HK-2 (cell line): Measurements from ENCODE around the gene ITPRID1.
"Not testable (repeated sequence)": the region's sequence is repeated elsewhere in the genome, so short reads cannot be mapped to it uniquely, and the experiment has no call there.

Experiments
- DNase-seq: peaks from one replicate; pipeline ENCODE4 v3.0.0-alpha.2; 2018; ENCODE audit not compliant: unreplicated experiment

The ITPRID1 gene

DNA sequence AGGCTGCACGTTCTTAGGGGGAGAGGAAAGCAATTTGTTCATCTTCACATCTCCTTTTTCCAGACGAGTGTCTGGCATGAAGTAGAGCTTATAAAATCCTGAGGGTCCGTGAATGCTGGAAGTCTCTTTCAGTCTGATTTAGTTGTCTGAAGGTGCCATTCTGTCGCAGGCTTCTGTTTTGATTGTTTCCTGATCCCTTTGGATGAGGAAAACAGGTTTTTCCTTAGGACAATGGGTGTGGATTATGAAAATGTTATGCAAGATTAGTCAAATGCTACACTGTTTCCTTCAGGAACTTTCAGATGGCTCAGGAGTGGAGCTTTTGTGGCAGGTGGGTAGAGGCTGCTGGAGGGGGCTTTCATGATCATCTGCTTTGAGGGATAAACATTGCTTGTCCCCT is at the start of gene ITPRID1:
ITPRID1 (plus strand) TSS at position 301 of the 400 bp plus-strand sequence. CDS start 38,935 bp downstream, outside the sequence.
- no peak for DNase-seq

DNA sequence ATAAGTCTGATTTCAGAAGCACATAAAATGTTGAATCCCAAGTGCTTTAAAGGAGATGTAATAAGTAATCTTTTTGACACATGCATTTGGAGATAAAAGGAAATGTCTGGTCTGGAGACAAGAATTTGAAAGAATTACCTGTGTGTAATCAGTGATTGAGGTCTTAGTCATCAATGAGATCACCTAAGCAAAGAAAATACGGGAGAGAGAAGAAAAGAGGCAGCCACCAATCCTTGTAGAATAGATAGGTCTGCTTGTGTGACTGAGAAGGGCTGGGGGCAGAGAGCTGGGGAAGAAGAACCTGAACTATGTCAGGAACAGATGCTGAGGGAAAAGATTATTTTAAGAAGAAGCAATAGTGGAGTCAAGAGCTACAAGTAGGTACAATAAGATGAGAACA is 49.3 kb upstream of the ITPRID1 start:
- DNase-seq = no peak

DNA sequence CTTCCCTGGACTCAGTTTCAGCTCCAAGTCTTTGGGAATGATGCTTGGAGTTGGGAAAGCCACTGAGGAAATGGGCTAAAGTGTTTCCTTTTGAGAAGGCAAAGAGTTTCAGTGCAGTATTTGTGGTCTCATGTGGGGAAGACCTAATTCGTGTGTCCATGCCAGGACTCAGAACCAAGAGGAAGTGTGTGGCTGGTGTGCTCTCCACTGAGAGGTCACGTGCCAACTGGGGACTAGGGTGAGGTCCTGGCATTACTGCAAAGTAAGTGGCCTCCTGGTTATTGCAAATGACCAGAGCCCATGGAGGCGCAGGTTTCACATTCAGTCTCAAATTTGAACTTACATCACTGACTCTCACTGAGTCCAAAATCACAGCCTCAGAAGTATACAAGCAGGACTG is 48.6 kb upstream of the ITPRID1 start:
- DNase-seq = no peak

DNA sequence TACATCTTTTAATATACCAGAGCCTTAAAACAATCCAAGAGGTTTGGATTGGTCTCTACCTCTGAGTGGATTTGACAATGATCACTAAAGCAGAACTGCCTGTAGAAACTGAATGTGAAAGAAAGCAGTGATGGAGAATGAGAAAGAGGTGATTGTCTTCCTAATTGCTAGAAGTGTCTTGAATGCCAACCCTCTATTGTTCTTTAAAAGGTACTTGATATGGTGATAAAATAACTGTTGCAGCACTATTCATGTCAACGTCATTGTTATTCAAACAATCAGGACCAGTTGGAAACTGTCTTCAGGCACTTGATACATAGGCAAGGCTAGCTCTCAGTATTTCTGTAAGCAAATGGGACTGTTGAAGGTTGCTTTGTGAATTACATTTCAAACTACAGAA is 47.9 kb upstream of the ITPRID1 start:
- DNase-seq = no peak

DNA sequence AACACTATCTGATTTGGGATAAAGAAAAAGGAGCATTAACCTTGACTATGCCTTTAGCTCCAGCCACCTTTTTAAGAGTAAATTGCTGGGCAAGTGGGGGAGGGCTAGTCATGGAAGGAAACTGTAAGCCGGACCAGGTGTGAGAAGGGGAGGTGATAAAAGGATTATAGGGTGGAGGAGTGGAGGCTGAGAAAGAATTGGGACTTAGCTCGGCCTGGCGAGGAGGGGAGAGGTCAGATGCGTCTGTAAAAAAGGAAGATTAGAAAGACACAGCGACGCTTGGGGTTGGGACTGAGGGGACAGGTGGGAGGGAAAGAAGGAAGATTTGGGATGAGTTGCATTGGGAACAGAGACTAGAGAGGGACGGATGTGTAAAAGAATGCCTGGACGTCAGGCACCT is 43.0 kb upstream of the ITPRID1 start:
- not testable (repeated sequence) for DNase-seq

DNA sequence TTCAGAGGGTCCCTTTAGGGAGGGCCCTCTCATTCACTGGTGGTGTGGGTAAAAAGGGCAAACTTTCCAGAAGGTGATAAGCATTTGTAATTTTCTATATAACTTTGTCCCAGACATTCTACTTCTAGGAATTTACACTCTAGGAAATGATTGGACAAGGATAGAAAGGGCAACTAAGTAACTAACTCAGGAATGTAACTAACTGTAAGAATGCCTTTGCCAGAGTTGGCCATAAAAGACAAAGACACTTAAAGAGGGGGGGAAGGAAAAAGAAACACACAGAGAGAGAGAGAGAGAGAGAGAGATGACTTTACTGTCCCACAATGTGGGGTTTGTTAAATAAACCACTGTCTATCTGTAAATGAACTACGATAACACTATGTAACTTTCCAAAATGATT is 38.5 kb upstream of the ITPRID1 start:
- no peak for DNase-seq

DNA sequence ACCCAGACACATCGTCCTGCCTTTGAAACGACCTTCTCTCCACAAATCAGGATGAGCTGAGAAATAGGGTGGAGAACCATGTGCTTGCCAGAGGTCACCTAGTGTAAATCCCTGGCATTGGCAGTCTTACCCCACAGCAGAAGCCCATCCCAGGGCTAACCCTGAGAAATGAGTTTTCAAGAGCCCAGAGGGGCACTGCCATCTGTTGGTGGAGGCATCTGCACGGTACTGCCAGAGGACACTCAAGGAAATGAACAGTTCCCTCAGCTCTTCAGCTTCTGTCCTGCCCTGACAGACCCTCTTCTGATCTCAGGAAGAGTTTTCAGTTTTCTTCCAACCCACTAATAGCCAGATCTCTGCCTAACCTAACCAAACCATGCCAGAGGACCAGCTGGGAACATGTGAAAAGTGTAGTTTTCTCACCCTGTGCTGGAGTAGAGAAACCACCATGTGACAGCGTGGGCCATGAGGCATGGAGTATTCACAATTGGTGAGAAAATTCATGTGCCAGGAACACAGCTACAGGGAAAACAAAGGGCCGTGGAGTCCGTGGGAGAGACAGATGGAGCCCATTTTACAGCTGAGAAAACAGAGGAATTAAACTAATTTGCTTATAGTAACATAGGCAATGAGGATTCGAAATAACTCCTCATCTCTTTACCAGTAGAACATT is 37.7 kb upstream of the ITPRID1 start:
- no peak for DNase-seq

DNA sequence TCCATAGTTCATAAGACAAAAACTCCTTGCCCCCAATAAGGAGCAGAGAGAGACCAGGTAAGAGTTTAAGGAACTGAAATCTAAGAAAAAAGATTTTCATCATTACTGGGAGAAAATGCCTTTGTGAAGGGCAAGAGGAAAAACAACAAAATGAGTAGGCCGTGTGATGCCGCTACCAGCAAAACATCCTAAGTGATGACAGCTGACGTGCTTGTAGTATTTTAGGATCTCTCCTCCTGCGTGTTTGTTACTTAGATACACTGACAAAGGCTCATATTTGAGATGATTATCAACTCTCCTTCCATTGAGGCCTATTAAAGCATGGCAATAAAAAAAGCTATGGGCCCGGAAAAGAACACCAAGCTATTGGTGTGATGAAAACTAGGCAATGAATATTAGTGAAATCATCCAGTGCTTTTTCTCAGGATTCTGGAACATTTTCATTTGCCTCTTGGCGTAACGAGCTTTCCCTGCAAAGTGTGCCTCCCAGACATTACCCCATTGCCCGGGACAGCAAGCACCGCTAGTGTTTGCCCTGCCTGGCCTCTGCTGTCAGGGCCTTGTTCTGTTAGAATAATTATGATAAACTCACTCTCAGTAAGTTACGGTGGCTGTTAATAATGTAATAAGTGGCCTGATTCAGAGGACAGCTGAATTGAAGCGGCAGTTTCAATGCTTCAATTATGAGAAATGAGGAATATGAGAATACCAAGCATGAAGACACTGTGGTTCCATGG is 36.8 kb upstream of the ITPRID1 start:
- DNase-seq = no peak

DNA sequence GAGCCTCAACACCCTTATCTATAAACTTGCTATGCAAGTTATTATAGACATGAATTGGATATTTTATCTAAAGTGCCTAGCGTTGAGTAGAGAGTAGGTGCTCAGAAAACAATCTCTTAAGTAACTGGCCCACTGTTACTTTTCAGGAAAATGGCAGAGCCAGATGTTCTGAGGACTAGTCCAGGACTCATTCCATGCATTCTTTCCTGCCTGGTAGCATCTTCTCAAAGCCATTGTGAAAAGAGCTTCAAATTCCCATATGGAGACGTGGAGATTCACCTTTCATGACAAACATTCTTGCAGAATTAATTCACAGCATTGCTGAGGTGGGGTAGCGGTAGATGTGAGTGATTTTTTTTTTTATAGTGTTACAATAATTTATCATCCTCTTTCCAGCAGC is 35.9 kb upstream of the ITPRID1 start:
- no peak for DNase-seq

DNA sequence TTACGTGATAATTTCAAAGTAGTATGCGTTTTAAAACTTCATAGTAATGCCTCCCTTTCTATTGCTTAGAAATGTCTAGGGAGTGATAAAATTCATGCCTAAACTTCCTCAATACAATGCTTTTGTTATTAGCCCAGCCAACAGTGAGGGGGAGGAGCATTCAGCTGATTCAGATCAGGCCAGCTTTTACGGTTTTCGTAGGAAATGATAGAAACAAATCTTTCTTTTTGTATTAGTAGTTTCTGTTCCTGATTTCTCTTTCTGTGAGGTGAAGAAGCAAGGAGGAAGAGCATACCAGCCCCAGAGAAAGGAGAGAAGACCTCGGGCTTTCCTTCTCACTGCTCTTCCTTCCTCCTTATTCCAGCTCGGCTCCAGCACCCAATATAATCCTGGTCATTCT is 35.2 kb upstream of the ITPRID1 start:
- DNase-seq = no peak

DNA sequence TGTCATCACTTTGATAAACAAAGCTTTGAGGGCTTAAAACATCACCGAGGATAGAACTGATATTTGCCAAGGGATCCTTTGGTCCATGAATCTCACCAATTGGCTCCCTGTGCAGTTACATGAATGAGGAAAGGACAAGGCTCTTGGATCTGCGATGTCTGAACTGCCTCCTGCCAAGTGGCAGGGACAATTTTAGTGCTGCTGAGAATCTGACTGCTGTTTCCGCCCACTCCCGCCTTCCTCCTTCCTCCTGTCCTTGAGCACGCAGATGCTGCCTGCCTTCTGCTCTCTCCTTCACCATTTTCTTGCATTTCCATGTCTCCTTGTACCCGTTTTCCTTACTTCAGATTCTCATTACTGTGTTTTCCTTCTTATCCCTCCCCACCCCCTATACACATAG is 26.8 kb upstream of the ITPRID1 start:
- DNase-seq = no peak

DNA sequence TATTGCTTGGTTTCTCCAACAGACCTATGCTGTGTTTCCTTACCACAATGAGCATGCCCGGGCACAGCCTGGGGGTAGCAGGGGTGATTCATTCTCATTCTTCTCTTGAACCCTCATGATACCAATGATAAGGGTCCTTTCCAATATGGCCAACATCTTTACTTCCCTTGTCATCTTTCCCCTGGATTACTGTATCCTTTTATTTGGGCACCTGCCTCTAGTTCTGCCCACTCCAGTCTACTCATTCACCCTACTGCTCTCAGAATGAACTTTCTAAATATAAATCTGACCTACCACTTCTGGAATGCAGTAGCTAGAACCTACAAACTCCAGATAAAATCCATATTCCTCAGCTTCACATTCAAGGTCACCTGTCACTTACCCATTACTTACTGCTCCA is 26.4 kb upstream of the ITPRID1 start:
- no peak for DNase-seq

DNA sequence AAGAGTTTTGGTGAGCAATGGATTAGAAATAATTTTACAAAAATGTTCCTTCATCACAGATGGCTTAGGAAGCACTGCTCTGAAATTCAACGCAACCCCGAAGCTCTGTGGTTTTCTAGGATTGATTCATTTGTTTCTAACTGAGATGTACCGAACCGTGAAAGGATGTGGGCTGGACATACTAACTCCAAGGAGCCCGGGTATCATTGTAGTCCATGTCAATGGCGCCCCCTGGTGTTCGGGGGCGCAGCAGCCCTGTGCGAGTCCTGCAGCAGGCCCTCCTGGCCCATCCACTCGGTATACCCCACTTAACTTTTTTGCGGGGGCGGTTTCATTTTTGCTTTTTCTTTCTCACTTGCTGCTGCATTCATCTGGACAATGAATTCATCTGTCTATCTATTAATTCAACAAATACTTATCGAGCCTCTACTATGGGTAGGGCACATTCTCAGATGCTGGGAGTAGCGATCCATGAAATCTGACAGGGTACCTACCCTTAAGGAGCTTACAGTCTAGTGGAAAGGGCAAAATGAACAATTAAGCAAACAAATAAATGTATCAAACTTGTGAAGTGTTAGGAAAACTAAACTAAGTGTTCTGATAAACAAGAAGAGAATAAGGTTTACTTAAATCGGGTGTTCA is 25.2 kb upstream of the ITPRID1 start:
- DNase-seq = peak; percentile 80

DNA sequence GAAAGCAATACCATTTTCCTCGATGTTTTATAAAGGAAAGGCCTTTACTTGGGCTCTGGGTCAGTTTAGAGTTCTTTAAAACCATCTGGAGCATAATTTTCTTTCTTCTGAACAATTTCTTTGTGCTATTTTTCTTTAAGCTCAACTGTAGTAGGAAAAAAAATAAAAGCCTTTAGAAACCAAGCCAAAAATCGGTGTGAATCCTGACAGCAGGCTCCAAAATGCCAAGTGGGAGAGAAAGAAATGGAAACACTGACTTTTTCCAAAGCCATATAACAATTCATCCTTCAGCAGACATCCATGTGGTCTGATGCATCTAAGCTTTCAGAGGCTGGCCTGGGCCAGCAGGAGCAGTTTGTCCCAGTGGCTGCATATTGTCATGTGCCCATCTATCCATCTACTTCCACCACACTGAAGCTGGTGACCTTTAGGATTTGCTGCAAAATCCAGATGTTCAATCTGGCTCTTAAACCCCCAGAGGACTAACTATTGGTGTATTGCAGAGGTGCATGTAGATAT is 23.0 kb upstream of the ITPRID1 start:
- no peak for DNase-seq

DNA sequence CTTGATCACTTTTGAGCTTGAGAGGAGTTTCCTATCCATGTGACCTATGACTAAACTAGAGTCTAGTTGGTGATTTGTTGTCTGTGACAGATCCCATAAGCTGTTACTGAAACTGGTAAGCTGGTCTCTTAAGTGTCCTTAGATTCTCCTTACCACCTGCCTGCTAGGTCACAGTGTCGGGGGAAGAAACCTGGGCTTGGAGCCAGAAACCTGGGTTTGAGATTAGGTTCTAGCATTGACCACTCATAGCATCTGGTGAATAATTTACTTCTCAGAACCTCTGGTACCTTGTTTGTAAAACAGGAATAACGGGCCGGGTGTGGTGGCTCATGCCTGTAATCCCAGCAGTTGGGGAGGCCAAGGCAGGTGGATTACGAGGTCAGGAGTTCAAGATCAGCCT is 21.8 kb upstream of the ITPRID1 start:
- DNase-seq = no peak

DNA sequence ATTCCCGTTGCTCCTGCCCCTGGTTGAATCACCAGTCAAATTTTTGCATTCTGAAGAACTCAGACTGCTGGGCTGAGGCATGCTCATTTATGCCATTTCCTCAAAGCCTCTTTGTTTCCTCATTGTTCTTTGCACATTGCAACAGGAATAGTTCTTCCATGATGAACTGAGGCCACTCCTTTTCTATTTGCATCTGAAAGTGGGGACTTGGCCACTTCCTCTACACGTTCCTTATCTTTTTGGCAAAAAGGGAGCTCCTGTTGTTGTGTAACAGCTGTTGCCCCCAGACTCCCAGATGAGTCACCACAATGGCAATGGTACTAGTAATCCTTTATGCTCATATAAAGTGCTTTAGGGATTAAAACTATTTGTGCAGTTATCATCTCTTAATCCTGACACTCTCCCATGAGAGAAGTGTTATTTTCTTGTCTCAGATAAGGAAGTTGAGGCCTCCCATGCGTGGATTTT is 20.1 kb upstream of the ITPRID1 start:
- DNase-seq = no peak

DNA sequence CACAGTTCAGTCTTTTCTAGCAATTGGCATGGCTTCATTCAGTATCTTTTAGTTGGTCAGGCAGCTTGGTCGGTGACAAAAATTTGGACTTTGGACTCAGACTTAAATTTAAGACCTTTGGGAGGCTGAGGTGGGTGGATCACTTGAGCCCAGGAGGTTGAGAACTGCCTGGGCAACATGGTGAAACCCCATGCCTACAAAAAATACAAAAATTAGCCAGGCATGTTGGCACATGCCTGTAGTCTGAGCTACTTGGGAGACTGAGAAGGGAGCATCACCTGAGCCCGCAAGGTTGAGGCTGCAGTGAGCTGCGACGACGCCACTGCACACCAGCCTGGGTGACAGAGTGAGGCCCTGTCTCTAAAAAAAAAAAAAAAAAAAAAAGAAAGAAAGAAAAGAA is 19.5 kb upstream of the ITPRID1 start:
- no peak for DNase-seq

DNA sequence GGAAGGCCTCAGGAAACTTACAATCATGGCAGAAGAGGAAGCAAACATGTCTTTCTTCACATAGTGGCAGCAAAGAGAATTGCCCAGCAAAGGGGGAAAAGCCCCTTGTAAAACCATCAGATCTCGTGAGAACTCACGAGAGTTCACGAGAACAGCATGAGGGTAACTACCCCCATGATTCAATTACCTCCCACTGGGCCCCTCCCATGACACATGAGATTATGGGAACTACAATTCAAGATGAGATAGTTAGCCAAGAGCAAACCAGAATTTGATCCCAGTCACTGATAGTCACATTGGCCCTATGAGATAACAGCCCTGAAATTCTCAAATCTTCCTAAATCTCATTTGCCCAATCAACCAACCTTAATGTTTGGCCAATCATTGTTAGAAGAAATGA is 18.2 kb upstream of the ITPRID1 start:
- DNase-seq = no peak

DNA sequence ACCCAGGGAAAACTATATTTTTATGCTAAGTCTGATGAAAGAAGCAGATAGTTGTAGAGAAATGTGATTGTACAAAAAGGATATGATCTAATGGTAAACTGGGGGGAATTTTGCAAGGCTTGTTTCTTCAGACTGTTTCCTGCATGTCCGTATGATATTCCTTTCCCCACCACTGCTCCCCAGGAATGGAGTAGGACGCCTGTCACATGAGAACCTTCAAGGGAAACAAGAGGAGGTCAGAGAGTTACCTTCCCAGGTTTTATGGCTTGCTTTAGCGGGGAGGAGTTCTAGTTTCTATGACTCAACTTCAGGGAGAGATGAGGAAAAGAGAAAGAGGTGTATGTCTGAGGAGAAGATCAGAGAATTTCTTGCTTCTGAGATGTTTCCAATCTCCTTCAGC is 16.4 kb upstream of the ITPRID1 start:
- no peak for DNase-seq

DNA sequence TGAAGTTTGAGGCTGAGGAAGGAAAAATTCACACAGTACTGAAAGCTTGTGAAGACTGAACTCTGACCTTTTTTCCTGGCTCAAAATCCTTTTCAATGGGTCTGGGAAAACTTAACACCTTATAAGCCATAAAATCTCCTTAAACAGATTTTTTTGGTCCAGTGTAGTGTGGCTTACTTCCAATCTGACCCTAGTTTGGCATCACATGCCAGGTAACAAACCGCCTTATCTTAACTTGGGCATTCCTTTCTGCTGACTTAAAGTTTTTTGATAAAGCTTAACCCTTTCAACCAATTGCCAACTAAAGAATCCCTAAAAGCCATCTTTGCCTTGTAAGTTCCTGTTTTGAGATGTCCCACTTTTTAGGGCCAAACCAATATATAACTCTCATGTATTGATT is 13.2 kb upstream of the ITPRID1 start:
- DNase-seq = no peak

DNA sequence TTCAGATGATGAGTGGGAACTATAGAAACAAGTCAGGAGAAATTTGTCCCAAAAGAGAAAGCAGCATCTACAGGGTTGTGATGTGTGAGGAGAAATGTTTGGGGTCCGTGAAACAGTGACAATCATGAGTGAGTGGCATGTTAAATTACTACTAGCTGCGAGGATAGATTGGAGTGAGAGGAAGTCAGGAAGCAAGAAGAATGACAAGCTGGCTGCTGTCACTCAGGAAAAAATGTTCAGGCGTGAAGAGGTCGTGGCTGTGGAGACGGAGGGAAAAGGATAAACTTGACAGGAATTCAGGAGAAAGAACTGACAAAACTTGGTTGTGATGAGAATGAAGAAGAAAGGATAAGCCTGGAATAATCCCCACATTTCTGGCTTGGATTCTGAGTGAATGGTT is 5.1 kb upstream of the ITPRID1 start:
- DNase-seq = no peak

DNA sequence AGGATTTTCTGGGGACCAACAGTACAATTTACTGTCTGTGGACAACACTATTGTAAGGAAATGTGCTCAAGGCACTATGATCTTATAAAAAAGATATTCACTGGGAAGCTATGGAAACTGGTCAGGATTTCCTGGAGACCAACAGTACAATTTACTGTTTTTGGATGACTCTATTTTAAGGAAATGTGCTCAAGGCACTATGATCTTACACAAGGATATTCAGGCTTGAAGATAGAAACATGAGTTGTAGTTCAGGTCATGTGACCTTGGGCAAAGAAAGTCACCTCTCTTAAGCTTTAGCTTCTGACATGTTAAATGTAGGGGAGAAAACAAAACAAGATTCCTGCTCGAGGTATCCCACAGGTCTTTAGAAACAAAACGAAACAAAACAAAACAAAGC is 1.7 kb upstream of the ITPRID1 start:
- no peak for DNase-seq
